ENCODE results near the gene TCEA2.

TCEA2 gene

GRCh38 chr20:64049878-64050260 is 13.1 kb upstream of the TCEA2 start:
- DNase-seq = no peak

- DNase-seq = no peak
These were observed 12.6 kb upstream of the TCEA2 start for GRCh38 chr20:64050261-64051032.

DNA sequence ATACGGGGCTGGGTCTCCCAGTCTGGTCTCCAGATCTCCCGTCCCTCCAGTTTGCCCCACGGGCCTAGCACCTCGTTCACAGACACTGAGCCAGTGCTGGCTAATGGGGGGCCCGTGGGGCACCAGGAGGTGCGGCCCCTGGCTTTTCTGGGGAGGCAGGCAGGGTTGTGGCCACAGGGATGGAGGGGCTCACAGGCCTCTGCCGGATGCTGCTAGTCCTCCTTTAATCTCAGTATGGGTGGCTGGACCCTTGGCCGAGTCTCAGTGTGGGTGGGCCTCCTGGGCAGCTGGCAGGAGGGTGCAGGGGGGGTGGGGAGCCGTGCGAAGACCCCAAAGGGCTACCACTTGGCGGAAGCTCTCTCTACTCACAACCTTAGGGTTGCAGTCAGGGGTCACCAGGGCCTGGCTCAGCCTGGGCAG is 12.0 kb upstream of the TCEA2 start:
- DNase-seq = no peak

- DNase-seq = no peak
These were observed 11.3 kb upstream of the TCEA2 start for GRCh38 chr20:64051561-64052325.

DNA sequence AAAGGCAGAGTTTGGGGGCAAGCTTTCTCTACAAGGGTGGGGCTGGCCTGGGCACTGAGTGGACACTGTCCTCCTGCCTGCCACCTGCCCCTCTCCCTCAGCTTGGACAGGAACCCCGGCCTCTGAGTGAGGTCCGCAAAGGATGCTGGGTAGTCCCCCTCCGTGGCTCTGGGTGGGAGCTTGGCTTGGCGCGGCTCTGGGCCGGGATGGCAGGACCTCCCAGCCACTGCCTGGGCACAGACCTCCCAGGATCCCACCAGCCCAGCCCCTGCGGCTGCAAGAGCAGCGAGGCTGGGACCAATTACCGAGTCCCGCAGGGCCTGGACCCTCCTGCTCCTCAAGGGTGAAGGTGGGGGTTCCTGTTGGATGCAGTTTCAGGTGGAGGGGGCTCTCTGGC is 10.7 kb upstream of the TCEA2 start:
- no peak for DNase-seq

DNA sequence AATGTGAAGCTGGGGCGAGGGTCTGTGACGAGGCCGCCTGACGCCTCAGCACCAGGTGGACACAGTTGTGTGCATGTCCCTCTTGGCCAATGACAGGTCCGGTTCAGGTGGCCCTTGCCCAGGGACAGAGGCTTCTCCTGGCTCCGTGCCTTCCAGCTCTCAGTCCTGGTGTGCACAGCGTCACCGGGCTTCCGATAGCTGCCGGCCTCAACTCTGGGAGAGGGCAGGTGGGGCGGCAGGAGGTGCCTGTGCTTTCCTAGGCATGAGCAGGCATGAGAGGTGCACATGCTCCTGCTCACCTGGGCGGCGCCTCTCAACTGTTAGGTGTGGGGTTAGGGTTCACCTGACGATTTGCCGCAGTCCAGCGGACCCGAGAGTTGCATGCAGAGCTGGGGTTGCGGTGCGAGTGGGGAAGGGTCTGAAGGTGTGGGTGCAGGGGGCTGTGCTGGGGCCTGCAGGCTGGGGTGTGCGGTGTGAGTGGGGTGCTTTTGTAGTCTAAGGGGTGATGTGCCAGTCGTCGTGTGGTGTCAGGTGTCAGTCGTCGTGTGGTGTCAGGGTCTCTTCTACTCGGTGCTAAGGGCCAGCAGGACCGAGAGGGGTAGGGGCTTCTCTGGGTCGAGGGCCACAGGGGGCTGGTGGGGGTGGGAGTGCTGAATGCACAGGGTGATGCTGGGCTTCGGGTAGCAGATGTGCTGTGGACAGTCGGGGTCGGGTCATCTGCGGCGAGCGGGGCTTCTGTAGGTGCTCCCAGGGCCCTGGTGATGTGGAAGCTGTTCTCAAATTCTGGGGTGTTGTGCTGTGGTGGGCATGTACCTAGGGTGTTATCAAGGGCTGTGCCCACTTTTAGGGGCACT is 9.8 kb upstream of the TCEA2 start:
- DNase-seq = no peak

GRCh38 chr20:64053841-64054661 is 8.9 kb upstream of the TCEA2 start:
- peak in 1 of 2 experiments; percentile 56 for DNase-seq

DNA sequence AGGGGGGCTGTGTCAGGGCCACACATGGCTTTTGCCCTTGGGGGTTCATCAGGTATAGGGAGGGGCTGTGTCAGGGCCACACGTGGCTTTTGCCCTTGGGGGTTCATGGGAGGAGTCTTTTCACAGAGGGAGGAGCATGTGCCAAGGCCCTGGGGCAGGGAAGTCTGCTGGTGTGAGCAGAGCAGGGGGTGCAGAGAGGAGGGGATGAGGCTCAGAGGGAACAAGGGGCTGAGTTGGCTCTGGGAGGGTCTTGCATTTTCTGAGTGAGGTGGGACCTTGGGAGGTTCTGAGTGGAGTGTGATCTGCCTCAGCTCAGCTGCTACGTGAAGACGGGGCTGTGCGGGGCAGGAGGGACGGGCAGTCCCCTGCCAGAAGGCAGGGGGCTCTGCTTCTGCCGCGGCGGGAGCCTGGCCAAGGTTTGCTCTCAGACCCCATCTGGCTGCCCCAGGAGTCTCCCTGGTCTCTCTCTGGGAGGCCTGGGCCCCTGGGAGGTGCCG is 7.6 kb upstream of the TCEA2 start:
- no peak for DNase-seq

- DNase-seq = no peak
These were observed 6.9 kb upstream of the TCEA2 start for GRCh38 chr20:64055893-64056638.

- DNase-seq = no peak
These were observed 6.4 kb upstream of the TCEA2 start for GRCh38 chr20:64056639-64056888.

DNA sequence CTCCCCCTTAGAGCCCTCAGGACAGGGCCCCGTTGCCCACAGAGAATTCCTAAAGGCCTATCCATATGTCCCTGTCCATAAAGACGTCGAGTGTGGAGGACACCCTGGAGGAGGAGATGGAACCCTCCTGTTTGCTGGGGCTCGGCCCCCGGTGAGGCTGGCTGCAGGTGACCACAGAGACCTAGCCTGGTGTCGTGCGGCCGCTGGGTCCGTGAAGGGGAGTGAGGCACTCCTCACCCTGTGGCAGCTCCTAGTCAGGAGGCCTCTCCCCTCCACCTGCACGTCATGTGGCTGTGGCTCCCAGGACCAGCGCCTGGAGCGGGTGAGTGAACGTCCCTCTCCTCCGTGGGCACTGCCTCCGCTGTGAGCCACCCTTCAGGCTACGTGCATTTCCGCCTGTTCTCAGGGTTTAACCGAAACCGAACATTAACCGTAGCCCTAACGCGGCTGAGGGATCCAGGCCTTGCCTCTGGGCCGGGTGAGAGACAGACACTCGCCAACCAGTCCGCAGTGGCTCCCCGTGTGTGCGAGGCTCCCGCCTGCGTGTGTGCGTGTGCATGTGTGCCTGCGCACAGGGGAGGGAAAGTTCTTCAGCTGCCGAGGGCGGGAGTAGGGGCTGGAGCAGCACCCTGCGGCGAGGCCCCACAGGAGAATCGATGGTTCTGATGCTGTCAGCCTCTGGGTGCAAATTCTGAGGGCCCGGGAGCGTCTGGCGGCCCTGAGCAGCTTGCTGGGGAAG is 5.9 kb upstream of the TCEA2 start:
- no peak for DNase-seq

DNA sequence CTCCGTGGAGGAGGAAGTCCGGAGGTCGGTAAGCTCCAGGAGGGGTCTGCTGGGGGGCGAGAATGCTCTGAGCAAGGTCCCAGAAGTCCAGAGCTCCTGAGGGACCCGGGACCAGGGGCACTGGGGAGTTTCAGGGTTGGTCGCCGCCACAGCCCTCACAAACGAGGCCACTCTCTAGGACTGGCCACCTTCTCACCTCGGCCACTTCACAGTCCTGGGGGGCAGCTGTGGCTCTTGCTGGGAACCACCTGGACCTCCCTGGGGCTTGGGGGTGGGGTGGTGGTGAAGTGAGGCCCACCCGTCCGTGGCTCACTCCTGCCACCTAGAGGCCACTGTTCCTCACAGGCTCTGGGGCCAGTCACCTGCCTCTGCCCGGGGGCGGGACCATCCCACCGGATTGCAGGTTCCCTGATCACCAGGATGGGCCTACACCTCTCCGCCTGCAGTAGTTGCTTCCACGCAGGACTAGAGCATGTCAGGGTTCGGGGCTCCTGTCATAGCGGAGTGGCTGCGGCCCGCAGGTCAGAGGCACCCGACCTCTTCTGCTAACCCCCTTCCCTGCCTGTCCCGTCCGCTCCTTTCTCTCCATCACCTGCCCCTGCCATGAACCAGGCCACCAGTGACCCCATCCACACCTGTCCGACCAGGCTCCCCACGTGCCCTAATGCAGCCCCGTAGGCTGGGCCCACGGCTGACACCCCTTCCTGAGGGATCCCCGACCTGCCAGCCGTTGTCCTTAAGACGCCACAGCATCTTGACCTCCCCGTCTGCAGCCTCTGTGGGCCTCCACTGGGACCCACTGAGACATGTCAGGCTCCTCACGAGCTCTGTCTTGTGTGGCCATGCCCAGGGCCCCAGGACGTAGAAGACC is 5.1 kb upstream of the TCEA2 start:
- DNase-seq = peak; percentile 57 to 93

DNA sequence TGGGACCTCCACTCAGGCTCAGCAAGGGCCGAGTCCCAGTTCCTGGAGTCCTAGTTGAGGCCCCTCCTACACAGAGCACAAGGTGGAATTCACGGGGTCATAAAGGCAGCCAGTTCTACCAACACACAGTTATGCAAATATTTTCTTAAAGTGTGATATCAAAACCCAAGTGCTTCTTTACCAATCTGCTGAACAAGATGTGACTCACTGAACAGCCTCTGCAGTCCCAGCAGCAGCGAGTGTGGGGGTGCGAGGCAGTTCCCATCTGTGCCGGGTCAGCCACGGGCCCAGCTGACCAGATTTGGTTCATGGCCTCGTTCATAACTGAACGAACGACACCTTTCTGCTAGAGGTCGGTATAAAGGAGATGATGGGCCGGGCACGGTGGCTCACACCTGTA is 4.5 kb upstream of the TCEA2 start:
- peak; percentile 30 to 43 for DNase-seq

- no peak for DNase-seq
These were observed 762 bp upstream of the TCEA2 start for GRCh38 chr20:64062276-64062595.

- DNase-seq = peak in 1 of 2 experiments; percentile 48
These were observed 569 bp downstream of the TCEA2 start for GRCh38 chr20:64063389-64064144.

DNA sequence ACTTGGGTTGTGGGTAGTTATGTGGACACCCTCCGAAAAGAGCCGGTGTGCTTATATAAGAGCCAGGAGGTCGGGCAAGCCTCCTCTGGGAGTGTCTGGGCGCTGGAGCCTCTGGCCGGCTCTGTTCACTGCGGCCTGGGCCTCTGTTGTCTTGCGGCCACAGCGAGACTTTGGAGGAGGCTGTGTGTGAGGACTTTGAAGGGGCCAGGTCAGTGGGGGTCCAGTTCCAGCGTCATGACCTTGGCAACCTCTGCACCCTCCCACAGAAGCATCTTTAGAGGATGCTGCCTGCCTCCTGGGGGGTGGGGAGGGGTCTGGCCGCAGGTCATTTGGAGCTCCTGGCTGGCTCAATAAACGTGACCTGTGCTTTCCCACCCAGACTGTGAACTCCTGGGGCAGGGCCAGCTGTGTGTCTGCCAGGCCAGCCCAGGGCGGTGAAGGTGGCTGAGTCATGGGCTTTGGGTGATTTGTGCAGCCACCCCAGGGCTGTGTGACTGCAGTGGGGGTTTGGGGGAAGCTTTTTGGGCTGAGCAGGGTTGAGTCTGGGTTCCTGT is 1.2 kb downstream of the TCEA2 start:
- DNase-seq = no peak

DNA sequence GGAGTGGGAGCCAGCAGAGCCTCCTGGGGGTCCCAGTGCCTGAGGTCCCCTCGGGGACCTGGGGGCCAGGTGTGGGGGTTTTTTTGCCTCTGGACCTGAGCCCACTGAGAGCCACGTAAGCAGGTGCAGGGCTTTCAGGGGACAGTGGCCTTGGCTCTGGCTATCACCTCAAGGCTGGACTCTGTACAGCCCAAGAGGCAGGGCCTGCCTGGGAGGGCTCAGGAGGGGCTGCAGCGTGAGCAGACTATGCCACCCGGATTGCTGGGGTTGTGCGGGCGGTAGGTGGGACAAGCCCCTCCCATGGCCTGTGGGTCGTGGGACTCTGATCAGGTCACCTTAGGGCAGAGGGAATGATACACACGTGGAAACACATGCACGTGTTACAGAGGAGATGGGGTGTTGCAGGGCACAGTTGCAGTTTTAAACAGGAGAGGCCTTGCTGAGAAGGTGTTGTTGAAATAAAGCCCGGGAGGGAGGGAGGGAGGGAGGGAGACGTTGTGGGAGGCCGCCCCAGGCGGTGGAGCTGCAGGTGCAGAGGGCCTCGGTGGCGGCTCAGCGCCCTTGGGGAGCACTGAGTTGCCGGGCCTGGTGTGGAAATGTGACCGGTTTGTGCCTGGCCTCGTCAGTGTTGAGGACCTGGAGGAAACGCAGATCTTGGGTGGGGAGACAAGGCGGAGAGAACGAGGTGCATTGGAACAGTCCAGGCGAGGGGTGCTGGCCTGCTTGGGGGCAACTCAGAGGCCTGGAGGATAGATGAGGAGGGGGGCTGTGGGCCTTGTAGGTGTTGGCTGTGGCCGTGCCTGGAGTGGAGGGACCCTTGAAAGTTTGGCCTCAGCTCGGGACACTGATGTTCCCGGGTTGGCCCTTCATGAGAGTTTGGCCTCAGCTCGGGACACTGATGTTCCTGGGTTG is 2.3 kb downstream of the TCEA2 start:
- DNase-seq = no peak

DNA sequence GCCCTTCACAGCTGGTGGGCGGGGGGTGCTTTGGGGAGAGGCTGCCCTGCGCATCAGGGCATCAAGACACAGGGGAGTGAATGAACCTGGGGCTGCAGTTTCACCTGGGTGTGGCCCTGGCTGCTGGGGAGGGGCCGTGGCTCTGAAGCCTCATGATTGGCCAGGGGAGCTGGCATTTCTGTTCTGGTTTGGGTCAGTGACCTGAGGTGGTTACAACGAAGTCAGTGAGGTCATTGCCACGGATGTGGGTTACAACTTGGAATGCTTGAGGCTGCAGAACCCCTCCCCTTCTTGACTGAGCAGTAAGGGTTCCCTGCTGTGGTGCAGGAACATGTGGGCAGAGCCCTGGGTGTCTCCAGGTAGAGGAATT is 3.0 kb downstream of the TCEA2 start:
- no peak for DNase-seq
